ENCODE data around the gene TRAF2.

TRAF2 gene

DNA sequence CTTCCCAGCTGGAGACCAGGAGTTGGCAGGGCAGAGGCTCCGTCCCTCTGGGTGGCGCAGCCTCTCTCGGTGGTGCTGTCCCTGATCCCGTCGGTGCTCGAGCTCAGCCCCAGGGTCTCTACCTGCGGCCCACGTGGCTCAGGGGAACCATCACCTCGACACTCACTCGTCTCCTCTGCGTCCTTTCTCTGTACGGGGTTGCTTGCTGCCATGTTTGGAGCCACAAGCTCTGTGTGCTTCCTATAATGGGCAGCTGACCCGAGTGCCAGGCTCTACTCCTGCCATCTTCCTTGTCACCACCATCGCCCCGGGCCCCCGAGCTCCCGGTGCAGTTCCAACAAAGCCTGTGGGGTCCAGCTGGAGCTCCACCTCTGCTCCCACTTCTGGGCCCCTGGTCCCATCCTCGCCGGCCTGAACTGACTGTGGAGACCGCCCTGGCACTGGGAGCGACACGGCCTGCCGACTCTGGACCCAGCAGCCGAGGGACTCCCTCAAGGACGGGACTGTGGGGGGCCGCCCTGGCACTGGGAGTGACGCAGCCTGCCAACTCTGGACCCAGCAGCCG is 53.2 kb downstream of the TRAF2 start:
- DNase-seq: no peak

- DNase-seq: no peak
Measured at GRCh38 chr9:136939996-136940525, 53.7 kb downstream of the TRAF2 start.

- DNase-seq: no peak
Measured at GRCh38 chr9:136940526-136941230, 54.4 kb downstream of the TRAF2 start.

DNA sequence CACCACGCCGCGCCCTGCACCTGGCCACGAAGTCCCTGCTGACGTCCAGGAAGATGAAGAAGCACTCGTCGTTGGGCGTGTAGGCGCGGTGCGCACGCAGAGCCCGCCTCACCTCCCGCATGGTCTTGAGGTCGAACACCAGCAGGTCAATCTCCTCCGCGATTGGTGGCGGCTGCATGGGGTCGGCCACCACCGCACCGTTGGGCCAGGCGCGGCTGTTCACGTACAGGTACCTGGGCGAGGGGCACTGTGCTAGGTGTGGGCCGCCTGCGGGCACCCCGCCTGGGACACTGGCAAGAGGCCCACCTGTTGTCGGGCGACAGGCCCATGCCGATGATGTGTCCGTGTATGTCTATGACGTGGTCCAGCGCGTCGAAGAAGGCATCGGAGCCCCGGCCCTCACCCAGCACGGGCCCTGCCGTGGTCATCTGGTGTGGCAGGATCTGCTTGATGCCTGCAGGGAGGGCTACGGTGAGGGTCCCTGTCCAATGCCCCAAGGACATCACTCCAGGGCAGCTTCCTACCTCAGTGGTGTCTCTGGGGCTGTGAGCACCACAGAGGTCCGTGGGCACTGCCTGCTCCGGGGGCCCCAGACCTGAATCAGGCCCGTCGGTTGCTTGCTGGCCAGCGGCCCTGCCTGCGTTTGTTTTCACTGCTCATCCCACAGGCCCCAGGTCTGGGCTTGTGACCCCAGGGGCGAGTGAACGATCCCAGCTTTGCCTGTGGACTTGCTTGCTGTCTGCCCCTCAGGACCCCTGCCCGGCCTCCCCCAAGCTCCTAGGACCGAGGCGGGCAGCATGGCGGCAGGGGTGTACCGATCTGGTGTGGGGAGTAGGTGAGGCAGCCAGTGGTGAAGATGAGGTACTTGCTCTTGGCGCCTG is 55.2 kb downstream of the TRAF2 start:
- DNase-seq: no peak

DNA sequence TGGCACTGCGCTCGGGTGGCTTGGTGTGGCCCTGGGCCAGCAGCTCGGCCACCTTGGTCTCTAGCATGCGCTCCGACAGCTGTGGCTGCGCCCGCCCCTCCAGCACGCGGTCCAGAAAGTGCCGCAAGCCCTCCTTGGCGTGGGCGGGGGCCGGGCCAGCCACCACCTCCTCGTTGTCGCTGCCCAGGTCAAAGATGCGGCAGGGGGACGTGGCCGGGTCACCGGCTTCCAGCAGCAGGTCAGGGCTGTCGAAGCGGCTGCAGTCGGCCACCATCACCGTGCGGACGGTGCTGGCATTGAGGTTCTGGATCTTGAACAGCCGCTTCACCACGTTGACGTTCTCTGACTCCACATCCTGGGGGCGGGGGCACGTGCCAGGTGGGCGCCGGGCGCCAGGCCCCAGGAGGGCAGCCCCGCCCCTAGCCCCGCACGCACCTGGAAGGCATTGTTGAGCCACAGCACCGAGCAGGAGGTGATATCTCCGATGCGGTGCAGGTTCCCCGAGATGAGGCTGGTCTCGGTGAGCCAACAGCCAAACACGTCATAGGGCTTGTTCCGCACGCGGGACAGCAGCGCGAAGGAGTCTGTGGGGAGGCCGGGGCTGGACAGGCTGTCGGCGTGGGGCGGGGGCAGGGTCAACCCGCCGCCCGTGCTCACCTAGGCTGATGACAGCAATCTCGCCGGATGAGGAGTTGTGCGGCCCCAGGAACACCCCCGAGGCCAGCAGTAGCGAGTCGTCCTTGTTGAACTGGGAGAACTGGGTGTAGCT is 56.0 kb downstream of the TRAF2 start:
- DNase-seq: no peak

- DNase-seq: no peak
Measured at GRCh38 chr9:136942881-136943230, 56.5 kb downstream of the TRAF2 start.

GRCh38 chr9:136943291-136944211 is 57.2 kb downstream of the TRAF2 start:
- DNase-seq: no peak

GRCh38 chr9:136944212-136944518 is 57.8 kb downstream of the TRAF2 start:
- no peak for DNase-seq

GRCh38 chr9:136944519-136945332 is 58.4 kb downstream of the TRAF2 start, which contains the start of the genes C8G and FBXW5:
Gene C8G (plus strand): TSS chr9:136945243. CDS start chr9:136945321, 78 bp downstream.
Gene FBXW5 (minus strand): TSS chr9:136944738. CDS start chr9:136944083, 655 bp downstream.
- DNase-seq: peak; percentile 89 to 90

- DNase-seq: no peak
Measured at GRCh38 chr9:136945333-136946227, 59.3 kb downstream of the TRAF2 start.

GRCh38 chr9:136946228-136947027 is 60.1 kb downstream of the TRAF2 start:
- no peak for DNase-seq

DNA sequence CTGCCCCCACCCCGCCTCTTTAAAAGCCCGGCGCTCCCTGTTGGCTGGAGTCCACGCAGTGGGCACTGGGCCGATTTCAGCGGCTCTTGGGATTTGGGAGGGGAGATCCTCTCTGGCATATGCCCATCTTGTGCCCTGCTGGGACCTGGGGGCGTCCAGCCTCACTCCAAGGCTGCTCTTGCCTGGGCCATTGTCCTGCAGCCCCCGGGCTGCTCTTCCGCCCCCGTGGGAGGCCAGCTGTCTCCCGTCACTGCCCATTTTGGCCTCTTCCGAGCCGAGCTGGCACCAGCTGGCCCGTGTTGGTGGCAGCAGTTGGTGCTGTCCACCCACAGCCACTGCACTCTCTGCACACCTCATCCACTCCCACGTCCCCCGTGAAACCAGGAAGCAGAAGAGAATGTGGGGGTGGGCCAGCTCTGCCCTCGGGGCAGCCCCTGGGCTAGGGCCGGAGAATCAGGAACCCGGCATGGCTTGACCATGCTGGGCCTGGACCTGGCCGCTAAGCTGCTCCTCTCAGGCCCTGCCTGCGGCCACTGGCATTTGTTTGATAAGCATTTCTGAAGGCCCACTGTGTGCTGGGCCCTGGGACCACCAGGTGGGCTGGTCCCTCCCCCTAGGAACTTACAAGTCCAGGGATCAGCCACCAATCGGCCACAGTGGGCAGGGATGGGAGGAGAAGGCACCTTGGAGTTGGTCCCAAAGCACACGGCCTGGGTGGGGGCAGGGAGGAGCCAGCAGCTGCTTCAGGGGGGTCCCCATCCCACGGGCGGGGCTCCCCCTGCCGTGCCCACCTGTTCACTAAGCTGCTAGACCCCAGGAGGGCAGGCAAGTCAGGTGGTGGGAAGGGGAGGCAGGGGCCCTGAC is 60.9 kb downstream of the TRAF2 start:
- no peak for DNase-seq

- no peak for DNase-seq
Measured at GRCh38 chr9:136947955-136948510, 61.7 kb downstream of the TRAF2 start.

- no peak for DNase-seq
Measured at GRCh38 chr9:136949239-136949816, 63.0 kb downstream of the TRAF2 start.

DNA sequence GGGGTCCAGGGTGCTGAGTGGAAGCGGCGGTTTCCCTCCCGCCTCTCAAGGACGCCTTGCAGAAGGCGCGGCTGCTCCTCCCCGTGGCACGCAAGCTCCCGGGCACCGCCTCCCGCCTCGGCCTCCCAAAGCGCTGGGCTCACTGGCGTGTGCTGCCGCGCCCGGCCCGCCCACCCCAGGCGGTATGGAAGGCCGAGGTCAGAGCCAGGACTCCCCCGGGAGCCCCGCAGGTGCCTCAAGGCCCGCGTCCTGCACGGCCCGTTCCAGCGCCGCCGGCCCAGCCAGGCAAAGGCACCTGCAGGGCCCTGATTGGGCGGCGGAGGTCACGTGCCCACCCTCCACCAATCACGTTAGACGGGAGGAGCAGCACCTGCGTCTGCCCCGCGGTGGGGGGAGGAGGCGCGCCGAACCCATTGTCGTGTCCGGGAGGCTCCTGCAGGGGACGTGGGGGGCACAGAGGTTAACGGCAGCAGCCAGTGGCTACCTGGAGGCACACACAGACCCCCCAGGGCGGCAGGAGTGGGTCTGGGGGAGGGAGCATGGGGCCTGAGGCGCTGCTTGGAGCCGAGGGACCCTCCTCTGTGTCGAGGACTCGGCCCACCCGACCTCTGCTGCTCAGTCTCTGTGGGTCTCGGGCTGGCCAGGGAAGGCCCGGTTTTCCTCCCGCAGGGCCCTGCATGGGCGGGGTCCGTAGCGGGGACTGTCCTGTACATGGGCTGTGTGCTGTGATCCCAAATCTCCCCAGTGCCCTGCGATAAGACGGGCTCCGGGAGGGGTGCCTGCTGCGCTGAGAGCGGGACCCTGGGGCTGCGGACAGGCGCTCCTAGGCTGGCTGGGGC is 63.7 kb downstream of the TRAF2 start:
- DNase-seq: peak; percentile 96

DNA sequence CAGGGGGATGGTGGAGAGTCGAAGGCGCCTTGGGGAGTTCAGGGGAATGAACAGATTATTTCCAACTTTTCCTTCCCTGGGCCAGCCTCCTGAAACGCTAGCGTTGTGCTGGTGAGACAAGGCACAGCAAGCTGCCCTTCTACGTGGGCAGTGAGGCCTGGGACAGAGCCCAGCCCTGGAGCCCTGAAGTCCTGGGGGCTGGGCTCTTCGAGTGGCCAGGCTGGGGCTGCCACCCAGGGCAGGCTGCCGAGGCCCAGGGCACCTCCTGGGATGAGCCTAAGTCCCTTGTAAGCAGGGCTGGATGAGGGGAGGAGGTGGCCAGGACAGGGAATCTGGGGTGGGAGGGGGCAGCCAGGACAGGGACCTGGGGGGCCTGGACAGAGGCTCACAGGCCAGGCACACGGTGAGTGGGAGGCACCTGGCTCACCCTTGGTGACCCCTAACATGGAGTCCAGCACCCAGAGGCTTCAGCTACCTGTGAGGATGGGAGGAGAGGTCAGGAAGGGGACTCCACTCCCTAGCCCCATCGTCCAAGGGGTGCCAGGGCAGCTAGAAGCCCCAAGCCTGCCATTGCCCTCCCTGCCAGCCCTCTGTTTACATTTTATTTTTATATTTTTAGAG is 64.5 kb downstream of the TRAF2 start:
- no peak for DNase-seq
